HCT116 (cell line): ENCODE measurements around the gene ZNF492.

Experiments used
- ATF3 ChIP-seq: IDR thresholded peaks from 2 replicates; pipeline ENCODE4 v1.6.1; 2012
- CTCF ChIP-seq, 3 experiments: fragments of 200-600 bp in 1 of 3; sonication (generic) in 1 of 3; IDR thresholded peaks in 2 of 3; conservative IDR thresholded peaks in 1 of 3; 2 replicates each; pipeline ENCODE4 v1.5.1; 2012 to 2017; ENCODE audit warnings: low read depth in 2 of 3, low read length in 2 of 3, antibody characterized with exemption in 1 of 3, borderline replicate concordance in 1 of 3, control low read depth in 1 of 3, mild to moderate bottlenecking in 1 of 3, mixed read lengths in 1 of 3, mixed run types in 1 of 3, moderate library complexity in 1 of 3; ENCODE audit not compliant: insufficient read depth in 1 of 3
- EZH2 ChIP-seq: fragments of 200-600 bp; sonication (generic); IDR thresholded peaks from 2 replicates; pipeline ENCODE4 v1.6.1; 2017; ENCODE audit warnings: antibody characterized with exemption, mixed run types
- EZH2phosphoT487 ChIP-seq: fragments of 200-600 bp; IDR thresholded peaks from 2 replicates; pipeline ENCODE4 v1.6.1; 2018; ENCODE audit warnings: antibody characterized with exemption, borderline replicate concordance
- JUND ChIP-seq: IDR thresholded peaks from 2 replicates; pipeline ENCODE4 v1.6.1; 2012
- MAX ChIP-seq: IDR thresholded peaks from 2 replicates; pipeline ENCODE4 v1.6.1; 2012
- POLR2A ChIP-seq: IDR thresholded peaks from 2 replicates; pipeline ENCODE4 v1.7.0; 2011; ENCODE audit warnings: borderline replicate concordance; ENCODE audit not compliant: insufficient read depth, insufficient read length; ENCODE audit errors: extremely low read depth
- POLR2AphosphoS5 ChIP-seq: IDR thresholded peaks from 2 replicates; pipeline ENCODE4 v1.6.1; 2011; ENCODE audit warnings: mild to moderate bottlenecking, low read depth, low read length, moderate library complexity
- TF ChIP-seq, protein P1 (sequence below): IDR thresholded peaks from 2 replicates; pipeline ENCODE4 v1.6.1; 2012; ENCODE audit warnings: low read depth

GRCh38 chr19:22616659-22617058 is 17.5 kb upstream of the ZNF492 start:
- no peak for TF ChIP-seq EZH2phosphoT487
- TF ChIP-seq, protein P1, sequence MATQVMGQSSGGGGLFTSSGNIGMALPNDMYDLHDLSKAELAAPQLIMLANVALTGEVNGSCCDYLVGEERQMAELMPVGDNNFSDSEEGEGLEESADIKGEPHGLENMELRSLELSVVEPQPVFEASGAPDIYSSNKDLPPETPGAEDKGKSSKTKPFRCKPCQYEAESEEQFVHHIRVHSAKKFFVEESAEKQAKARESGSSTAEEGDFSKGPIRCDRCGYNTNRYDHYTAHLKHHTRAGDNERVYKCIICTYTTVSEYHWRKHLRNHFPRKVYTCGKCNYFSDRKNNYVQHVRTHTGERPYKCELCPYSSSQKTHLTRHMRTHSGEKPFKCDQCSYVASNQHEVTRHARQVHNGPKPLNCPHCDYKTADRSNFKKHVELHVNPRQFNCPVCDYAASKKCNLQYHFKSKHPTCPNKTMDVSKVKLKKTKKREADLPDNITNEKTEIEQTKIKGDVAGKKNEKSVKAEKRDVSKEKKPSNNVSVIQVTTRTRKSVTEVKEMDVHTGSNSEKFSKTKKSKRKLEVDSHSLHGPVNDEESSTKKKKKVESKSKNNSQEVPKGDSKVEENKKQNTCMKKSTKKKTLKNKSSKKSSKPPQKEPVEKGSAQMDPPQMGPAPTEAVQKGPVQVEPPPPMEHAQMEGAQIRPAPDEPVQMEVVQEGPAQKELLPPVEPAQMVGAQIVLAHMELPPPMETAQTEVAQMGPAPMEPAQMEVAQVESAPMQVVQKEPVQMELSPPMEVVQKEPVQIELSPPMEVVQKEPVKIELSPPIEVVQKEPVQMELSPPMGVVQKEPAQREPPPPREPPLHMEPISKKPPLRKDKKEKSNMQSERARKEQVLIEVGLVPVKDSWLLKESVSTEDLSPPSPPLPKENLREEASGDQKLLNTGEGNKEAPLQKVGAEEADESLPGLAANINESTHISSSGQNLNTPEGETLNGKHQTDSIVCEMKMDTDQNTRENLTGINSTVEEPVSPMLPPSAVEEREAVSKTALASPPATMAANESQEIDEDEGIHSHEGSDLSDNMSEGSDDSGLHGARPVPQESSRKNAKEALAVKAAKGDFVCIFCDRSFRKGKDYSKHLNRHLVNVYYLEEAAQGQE: no peak
- no peak for TF ChIP-seq CTCF (IDR thresholded peaks at IDR 0.05 in 2 of 3, conservative IDR thresholded peaks at IDR 0.05 in 1 of 3; ENCODE audit: borderline replicate concordance in 1 of 3, insufficient read depth in 1 of 3, low read depth in 2 of 3, low read length in 2 of 3)
- TF ChIP-seq ATF3: no peak
- no peak for TF ChIP-seq JUND
- no peak for TF ChIP-seq POLR2A
- TF ChIP-seq POLR2AphosphoS5: no peak
- TF ChIP-seq EZH2: no peak
- TF ChIP-seq MAX: no peak
